Trophoblast cell (in vitro differentiated cells and primary cell): ENCODE measurements around the gene LENG9.

ENCODE experiments used
- DNase-seq, 2 donors: peaks; one replicate each; pipeline ENCODE4 v3.0.0-alpha.2; 2016
- H2AFZ ChIP-seq: 2 replicates; pipeline ENCODE4 v1.6.1; 2013; ENCODE audit warnings: low read length, moderate library complexity, mild to moderate bottlenecking; ENCODE audit not compliant: insufficient read depth, poor library complexity
- H2AK5ac ChIP-seq: 2 replicates; pipeline ENCODE4 v1.6.1; 2013; ENCODE audit warnings: mild to moderate bottlenecking, low read length
- H2BK120ac ChIP-seq: 2 replicates; pipeline ENCODE4 v1.6.1; 2013; ENCODE audit warnings: low read length, mild to moderate bottlenecking, moderate library complexity; ENCODE audit not compliant: insufficient read depth, poor library complexity
- H2BK12ac ChIP-seq: 2 replicates; pipeline ENCODE4 v1.6.1; 2013; ENCODE audit warnings: mild to moderate bottlenecking, low read length, moderate library complexity
- H2BK5ac ChIP-seq: 2 replicates; pipeline ENCODE4 v1.6.1; 2013; ENCODE audit warnings: low read length, low read depth, moderate library complexity, mild to moderate bottlenecking; ENCODE audit not compliant: poor library complexity
- H3K14ac ChIP-seq: 2 replicates; pipeline ENCODE4 v1.6.1; 2013; ENCODE audit warnings: mild to moderate bottlenecking, low read length
- H3K18ac ChIP-seq: 2 replicates; pipeline ENCODE4 v1.6.1; 2013; ENCODE audit warnings: mild to moderate bottlenecking, low read length
- H3K23ac ChIP-seq: 2 replicates; pipeline ENCODE4 v1.6.1; 2013; ENCODE audit warnings: low read length
- H3K27ac ChIP-seq: 2 replicates; pipeline ENCODE4 v1.5.1; 2013; ENCODE audit warnings: low read depth, mild to moderate bottlenecking, inconsistent platforms, low read length, moderate library complexity
- H3K27me3 ChIP-seq: 2 replicates; pipeline ENCODE4 v1.6.1; 2013; ENCODE audit warnings: inconsistent platforms, mild to moderate bottlenecking, low read length, moderate library complexity; ENCODE audit not compliant: insufficient read depth
- H3K36me3 ChIP-seq, 2 experiments: 1 replicate in 1 of 2; 2 replicates in 1 of 2; pipeline ENCODE4 v1.6.1; 2013; ENCODE audit warnings: low read length in 2 of 2, mild to moderate bottlenecking in 2 of 2, moderate library complexity in 1 of 2; ENCODE audit not compliant: insufficient read depth in 2 of 2, control insufficient read depth in 1 of 2
- H3K4ac ChIP-seq: 2 replicates; pipeline ENCODE4 v1.6.1; 2013; ENCODE audit warnings: low read depth, mild to moderate bottlenecking, low read length, moderate library complexity
- H3K4me1 ChIP-seq, 2 experiments: 1 replicate in 1 of 2; 2 replicates in 1 of 2; pipeline ENCODE4 v1.6.1; 2013; ENCODE audit warnings: low read length in 2 of 2, mild to moderate bottlenecking in 2 of 2, moderate library complexity in 1 of 2; ENCODE audit not compliant: insufficient read depth in 2 of 2, control insufficient read depth in 1 of 2
- H3K4me2 ChIP-seq: 2 replicates; pipeline ENCODE4 v1.6.1; 2013; ENCODE audit warnings: inconsistent platforms, mild to moderate bottlenecking, low read length, moderate library complexity
- H3K4me3 ChIP-seq: 2 replicates; pipeline ENCODE4 v1.5.1; 2013; ENCODE audit warnings: mild to moderate bottlenecking, low read depth, low read length, inconsistent platforms
- H3K79me1 ChIP-seq: one replicate; pipeline ENCODE4 v1.6.1; 2013; ENCODE audit warnings: low read length
- H3K79me2 ChIP-seq: 2 replicates; pipeline ENCODE4 v1.6.1; 2013; ENCODE audit warnings: low read length, mild to moderate bottlenecking; ENCODE audit not compliant: control insufficient read depth, insufficient read depth, poor library complexity
- H3K9ac ChIP-seq: 2 replicates; pipeline ENCODE4 v1.6.1; 2013; ENCODE audit warnings: mild to moderate bottlenecking, low read length
- H3K9me3 ChIP-seq: 2 replicates; pipeline ENCODE4 v1.6.1; 2013; ENCODE audit warnings: low read depth, mild to moderate bottlenecking, control low read depth, inconsistent platforms, low read length; ENCODE audit not compliant: insufficient read depth
- H4K12ac ChIP-seq: 2 replicates; pipeline ENCODE4 v1.6.1; 2013; ENCODE audit warnings: low read depth, mild to moderate bottlenecking, low read length, moderate library complexity
- H4K8ac ChIP-seq: 2 replicates; pipeline ENCODE4 v1.6.1; 2013; ENCODE audit warnings: low read depth, mild to moderate bottlenecking, low read length, moderate library complexity
- H4K91ac ChIP-seq: one replicate; pipeline ENCODE4 v1.6.1; 2013; ENCODE audit warnings: low read depth, mild to moderate bottlenecking, low read length, moderate library complexity
- WGBS: extraction: QIAGEN DNeasy Blood & Tissue Kit; methylation state at CpG from one replicate; pipeline ENCODE4 v1.1.7; 2013; ENCODE audit warnings: missing lambda C conversion rate; ENCODE audit not compliant: insufficient read length, insufficient coverage; ENCODE audit errors: extremely low coverage; 5-methylcytosine and 5-hydroxymethylcytosine counted together

The LENG9 gene

GRCh38 chr19:54454781-54455675 is 8.6 kb downstream of the LENG9 start:
- Histone ChIP-seq H2AK5ac (no peak overlapping the region), H2BK5ac (no peak overlapping the region), H3K9ac (no peak overlapping the region), H3K27ac (no peak overlapping the region), H3K36me3 (peaks cover 87 to 90% of the 10 kb centered on the region in 2 experiments), H3K18ac (no peak overlapping the region), H4K8ac (no peak overlapping the region), H3K79me1 (no peaks in the 10 kb centered on the region), H3K27me3 (no peaks in the 10 kb centered on the region), H3K23ac (no peak overlapping the region), H3K4me3 (no peak overlapping the region), H3K4ac (no peak overlapping the region), H2BK12ac (no peak overlapping the region), H4K91ac (no peak overlapping the region), H3K14ac (no peak overlapping the region), H2BK120ac (no peak overlapping the region), H3K4me1 (peaks cover 3 to 6% of the 10 kb centered on the region in 2 experiments), H3K9me3 (no peaks in the 10 kb centered on the region), H3K79me2 (peaks cover 12% of the 10 kb centered on the region), H3K4me2 (no peak overlapping the region), H2AFZ (no peak overlapping the region), H4K12ac (no peak overlapping the region)
- no peak for DNase-seq
- no CpG with 5 or more reads among the region's 33 CpGs for WGBS

DNA sequence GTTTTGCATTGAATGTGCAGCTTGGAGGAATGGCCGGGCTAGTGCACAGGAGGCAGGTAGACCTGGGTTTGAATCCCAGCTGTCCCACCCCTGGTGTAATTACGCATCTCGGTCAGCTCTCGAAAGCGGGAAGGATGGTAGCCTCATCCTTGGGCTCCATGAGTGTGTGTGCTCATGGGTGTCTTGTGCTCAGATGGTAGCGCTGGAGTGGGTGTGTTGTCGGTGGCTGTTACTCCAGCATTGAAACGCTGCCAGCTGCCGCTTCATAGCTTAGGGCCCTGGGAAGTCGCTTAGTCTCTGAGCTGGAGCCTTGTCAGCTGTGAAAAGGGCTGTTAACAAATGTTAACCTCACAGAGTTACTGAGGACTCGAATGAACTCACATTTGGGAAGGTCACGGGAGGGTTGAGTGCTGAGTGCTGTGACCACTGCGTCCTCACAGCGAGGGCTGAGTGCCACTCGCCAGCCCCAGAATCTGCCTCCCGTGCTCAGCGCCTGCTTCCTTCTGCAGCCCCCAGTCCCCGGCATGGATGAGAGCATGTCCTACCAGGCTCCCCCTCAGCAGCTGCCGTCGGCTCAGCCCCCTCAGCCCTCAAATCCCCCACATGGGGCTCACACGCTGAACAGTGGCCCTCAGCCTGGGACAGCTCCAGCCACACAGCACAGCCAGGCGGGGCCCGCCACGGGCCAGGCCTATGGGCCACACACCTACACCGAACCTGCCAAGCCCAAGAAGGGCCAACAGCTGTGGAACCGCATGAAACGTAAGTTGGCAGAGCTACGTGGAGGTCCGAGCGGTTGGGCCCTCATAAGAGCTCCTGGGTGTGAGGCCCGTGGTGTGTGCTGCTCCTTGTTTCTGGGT is 9.4 kb downstream of the LENG9 start:
- Histone ChIP-seq H3K4me3 (no peak overlapping the region), H2AK5ac (no peak overlapping the region), H4K12ac (no peak overlapping the region), H3K4me2 (no peak overlapping the region), H2BK5ac (no peak overlapping the region), H3K4me1 (peaks cover 3 to 7% of the 10 kb centered on the region in 2 experiments), H3K14ac (no peak overlapping the region), H3K9me3 (no peaks in the 10 kb centered on the region), H3K27ac (no peak overlapping the region), H3K79me2 (peaks cover 21% of the 10 kb centered on the region), H2BK12ac (no peak overlapping the region), H3K36me3 (peaks cover 79 to 81% of the 10 kb centered on the region in 2 experiments), H3K79me1 (peaks cover 5% of the 10 kb centered on the region), H3K9ac (no peak overlapping the region), H3K27me3 (no peaks in the 10 kb centered on the region), H2AFZ (no peak overlapping the region), H2BK120ac (no peak overlapping the region), H3K4ac (peak overlapping the region; percentile 12), H3K18ac (no peak overlapping the region), H4K91ac (no peak overlapping the region), H3K23ac (no peak overlapping the region), H4K8ac (no peak overlapping the region)
- no peak for DNase-seq
- WGBS, result no CpG with 5 or more reads among the region's 31 CpGs

DNA sequence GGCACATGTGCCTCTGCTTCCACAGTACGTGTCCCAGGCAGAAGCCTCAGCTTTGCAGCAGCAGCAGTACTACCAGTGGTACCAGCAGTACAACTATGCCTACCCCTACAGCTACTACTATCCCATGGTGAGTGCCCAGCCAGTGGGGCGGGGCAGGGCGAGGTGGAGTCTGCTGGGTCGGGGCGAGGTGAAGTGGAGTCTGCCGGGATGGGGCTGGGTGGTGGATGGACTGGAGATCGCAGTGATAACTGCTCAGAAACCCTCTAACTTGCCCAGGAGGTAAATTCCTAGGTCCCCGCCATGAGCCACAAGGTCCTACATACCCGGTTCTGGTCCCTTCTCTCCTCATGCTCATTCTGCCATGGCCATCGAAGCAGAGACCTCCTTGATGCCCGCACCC is 11.0 kb downstream of the LENG9 start:
- Histone ChIP-seq H3K4ac (peak overlapping the region; percentile 21), H4K8ac (no peak overlapping the region), H2BK120ac (no peak overlapping the region), H3K27me3 (no peaks in the 10 kb centered on the region), H3K23ac (no peak overlapping the region), H3K79me2 (peaks cover 22% of the 10 kb centered on the region), H2AK5ac (no peak overlapping the region), H3K9ac (no peak overlapping the region), H3K9me3 (no peaks in the 10 kb centered on the region), H3K36me3 (peaks cover 63 to 66% of the 10 kb centered on the region in 2 experiments), H3K4me3 (peak overlapping the region; percentile 39), H3K79me1 (peaks cover 12% of the 10 kb centered on the region), H3K14ac (no peak overlapping the region), H4K12ac (no peak overlapping the region), H2BK5ac (no peak overlapping the region), H2AFZ (no peak overlapping the region), H3K4me1 (peaks cover 3 to 7% of the 10 kb centered on the region in 2 experiments), H3K27ac (no peak overlapping the region), H3K18ac (peak overlapping the region; percentile 3), H3K4me2 (no peak overlapping the region), H4K91ac (no peak overlapping the region), H2BK12ac (no peak overlapping the region)
- no CpG with 5 or more reads among the region's 11 CpGs for WGBS
- no peak for DNase-seq

DNA sequence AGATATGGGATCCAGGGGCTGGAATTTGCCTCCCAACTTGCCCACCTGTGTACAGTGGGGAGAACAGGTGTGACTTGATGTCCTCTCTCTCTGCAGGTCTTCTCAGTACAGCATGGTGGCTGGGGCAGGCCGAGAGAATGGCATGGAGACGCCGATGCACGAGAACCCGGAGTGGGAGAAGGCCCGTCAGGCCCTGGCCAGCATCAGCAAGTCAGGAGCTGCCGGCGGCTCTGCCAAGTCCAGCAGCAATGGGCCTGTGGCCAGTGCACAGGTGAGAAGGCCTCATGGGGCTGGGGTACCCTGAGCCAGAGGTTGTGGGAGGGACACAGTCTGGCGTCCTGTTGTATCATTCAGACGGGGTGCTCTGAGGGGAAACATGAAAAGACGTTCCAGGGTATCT is 11.6 kb downstream of the LENG9 start:
- no peak overlapping the region for H3K9ac ChIP-seq
- peaks cover 57 to 60% of the 10 kb centered on the region in 2 experiments for H3K36me3 ChIP-seq
- no peak overlapping the region for H3K14ac ChIP-seq
- H3K4me1 ChIP-seq, result peaks cover 3 to 7% of the 10 kb centered on the region in 2 experiments
- H3K18ac ChIP-seq, result no peak overlapping the region
- no peak overlapping the region for H2BK120ac ChIP-seq
- H4K8ac ChIP-seq, result no peak overlapping the region
- DNase-seq, result no peak
- H3K27me3 ChIP-seq, result no peaks in the 10 kb centered on the region
- H3K9me3 ChIP-seq, result no peaks in the 10 kb centered on the region
- no peak overlapping the region for H2BK12ac ChIP-seq
- WGBS, result no CpG with 5 or more reads among the region's 11 CpGs
- H3K79me1 ChIP-seq, result peaks cover 12% of the 10 kb centered on the region
- H4K91ac ChIP-seq, result no peak overlapping the region
- peaks cover 22% of the 10 kb centered on the region for H3K79me2 ChIP-seq
- H3K4me3 ChIP-seq, result no peak overlapping the region
- no peak overlapping the region for H2AFZ ChIP-seq
- no peak overlapping the region for H3K4me2 ChIP-seq
- no peak overlapping the region for H3K23ac ChIP-seq
- no peak overlapping the region for H2BK5ac ChIP-seq
- no peak overlapping the region for H2AK5ac ChIP-seq
- H3K27ac ChIP-seq, result no peak overlapping the region
- no peak overlapping the region for H4K12ac ChIP-seq
- peak overlapping the region; percentile 22 for H3K4ac ChIP-seq
